HG03521 (cell line): ENCODE measurements around the gene BRWD1.
"Not testable (repeated sequence)": the region's sequence is repeated elsewhere in the genome, so short reads cannot be mapped to it uniquely, and the experiment has no call there.

Experiments used
- ATAC-seq: cut with Tn5 transposase; IDR thresholded peaks from one replicate; pipeline ENCODE4 v1.9.1; 2021; ENCODE audit warnings: mild to moderate bottlenecking, moderate library complexity; ENCODE audit not compliant: unreplicated experiment

The BRWD1 gene

DNA sequence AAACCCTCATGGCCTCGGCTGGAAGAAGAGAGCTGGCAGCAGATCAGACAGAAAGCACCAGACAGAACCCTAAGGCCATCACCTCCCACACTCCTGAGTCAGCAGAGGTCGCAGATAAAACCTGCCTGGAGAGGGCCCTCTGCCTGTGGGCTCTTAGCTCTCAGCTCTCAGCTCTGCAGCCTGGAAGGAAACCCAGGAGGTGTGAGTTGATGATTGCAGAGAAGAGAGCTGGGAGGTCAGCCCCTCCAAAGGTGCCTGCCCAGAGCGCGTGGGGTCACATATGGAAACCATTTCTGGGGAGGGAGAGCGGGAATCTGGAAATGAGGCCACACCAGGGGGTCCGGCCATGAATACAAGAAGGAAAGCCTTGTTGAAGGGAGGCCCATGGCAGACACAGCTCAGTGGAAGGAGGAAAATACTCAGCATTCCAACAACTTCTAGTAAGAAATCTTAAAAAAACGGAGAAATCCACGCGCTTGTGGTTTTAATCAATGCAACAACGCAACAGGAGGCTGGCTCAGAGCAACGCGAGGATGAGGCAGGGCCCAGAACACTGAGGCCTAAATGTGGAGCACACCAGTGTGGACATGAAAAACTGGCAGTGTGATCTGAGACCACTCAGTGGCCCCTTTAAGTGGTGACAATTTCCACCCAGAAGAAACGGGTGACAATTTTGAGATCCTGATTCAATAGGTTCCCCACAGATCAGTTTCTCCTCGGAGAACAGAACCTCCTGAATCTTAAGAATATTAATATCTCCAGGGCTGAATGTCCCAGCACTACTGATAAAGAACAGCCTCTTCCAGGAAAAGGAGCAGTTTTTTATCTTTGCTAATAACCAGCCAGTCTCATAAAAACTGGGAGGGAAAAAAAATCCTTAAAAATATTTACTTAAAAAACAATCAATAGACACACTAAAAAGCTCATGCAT is 175.9 kb downstream of the BRWD1 start:
- ATAC-seq, result no peak

DNA sequence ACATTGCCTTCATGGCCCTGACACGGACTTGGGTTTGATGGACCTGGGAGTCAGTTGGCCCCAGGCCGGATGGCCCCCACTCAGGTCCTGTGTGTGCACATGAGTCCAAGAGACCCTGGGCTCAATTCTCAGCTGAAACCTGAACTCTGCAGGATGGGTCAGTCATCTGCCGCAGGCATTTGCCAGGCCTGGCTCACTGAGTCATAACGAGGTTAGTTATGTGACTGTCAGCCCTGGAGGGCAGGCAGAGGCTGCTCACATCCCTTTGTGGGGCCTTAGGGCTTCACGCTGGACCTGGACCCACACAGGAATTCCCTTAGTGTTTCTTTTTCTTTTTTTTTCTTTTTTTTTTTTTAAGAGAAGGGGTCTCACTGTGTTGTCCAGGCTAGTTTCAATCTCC is 176.7 kb downstream of the BRWD1 start:
- no peak for ATAC-seq

DNA sequence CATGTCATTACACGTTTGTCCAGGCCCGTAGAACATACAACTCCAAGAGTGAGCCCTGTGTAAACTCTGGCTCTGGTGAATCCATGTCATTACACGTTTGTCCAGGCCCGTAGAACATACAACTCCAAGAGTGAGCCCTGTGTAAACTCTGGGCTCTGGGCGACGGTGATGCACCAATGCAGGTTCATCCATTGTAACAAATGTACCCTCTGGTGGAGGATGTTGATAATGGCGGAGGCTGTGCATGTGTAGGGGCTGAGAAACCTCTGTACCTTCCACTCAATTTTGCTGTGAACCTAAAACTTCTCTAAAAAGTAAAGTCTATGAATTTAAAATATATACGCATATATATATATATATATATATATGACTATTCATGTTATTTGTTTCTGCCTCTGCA is 177.3 kb downstream of the BRWD1 start:
- ATAC-seq, result not testable (repeated sequence)

DNA sequence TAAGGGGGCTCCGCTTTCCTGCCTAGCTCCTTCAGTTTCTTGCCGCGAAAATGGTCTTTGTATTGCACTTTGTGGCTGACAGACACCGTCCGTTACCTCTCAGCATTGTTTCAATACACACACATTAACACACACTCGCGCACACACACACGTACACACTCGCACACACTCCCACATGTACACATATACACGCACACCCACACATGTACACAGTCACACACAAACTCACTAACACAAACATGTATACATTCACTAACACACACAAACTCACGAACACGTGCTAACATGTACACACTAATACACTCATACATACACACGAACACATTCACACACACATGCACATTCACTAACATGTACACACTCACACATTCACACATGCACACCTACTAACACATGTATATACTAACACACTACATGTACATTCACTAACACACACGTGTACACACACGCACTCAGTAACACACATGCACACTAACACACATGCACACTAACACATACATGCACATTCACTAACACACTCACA is 179.1 kb downstream of the BRWD1 start:
- ATAC-seq, result no peak
